Melanocyte of skin (primary cell): ENCODE measurements around the gene IL11RA. TPM values are rescaled to one million over a fixed set of nuclear protein-coding genes. Genes with fewer than 3 reads are reported as not detected.

Source experiments
- small RNA-seq, 2 donors: library from RNA; depleted of rRNA; stranded (forward); fragments of <200 nt; gene quantifications; one replicate each; pipeline ENCODE3, GENCODE V24; 2012
- total RNA-seq, 2 donors: library from RNA; depleted of rRNA; stranded (reverse); fragments of >200 nt; gene quantifications; 2 replicates each; pipeline ENCODE4 v1.2.3, GENCODE V29; 2012

The IL11RA gene
- total RNA-seq, result 10 to 100 TPM; 13.0 to 13.1 TPM

GRCh38 chr9:34651876-34652601, at the start of gene IL11RA:
Gene IL11RA, plus strand, starts transcription at chr9:34652185. Its CDS starts 3,033 bp downstream, at chr9:34655218.

GRCh38 chr9:34611811-34612787, 39.9 kb upstream of the IL11RA start, which contains the start of gene RPP25L:
Gene RPP25L, minus strand, starts transcription at chr9:34612097. Its CDS starts 801 bp downstream, at chr9:34611296.

GRCh38 chr9:34620061-34620994, 31.7 kb upstream of the IL11RA start, which contains the start of gene DCTN3:
Gene DCTN3, minus strand, starts transcription at chr9:34620495. Its CDS starts 31 bp downstream, at chr9:34620464.

DNA sequence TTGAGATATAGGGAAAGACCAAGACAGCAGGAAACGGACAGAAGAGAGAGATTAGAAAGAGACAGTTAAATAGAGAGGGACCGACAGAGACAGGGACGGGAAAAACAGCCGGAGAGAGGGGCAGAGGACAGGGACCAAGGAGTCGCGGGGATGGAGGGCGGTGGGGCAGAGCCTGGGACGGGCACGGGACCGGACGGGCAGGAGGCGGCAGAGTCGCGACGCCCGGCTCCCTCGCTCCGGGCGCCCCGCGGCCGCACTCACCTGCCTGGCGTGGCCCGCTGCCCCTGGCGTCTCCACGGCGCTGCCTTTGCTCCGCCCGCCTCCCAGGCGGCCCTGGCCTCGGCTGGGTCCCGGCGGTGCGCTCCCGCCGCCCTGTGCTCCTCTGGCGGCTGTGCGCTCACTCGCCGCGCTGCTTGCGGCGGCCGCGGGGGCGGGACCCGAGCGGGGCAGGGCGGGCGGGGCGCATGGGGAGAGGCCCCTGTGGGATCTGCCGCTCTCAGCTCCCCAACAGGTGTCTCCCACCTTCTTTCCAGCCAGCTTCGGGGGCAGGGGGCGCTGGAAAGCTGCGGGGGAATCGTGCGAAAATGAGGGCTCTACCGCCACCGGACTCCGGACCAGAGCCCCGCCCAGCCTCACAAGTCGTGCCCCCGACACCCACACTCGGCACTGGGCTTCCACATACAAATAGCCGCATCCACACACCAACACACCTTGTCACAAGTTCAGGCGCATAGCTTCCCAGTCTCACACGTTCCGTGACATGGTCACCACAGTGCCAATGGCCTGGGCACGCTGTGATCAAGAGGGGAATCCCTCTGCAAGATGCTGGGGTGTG, 23.1 kb upstream of the IL11RA start, which contains the start of gene ARID3C:
ARID3C (minus strand) TSS at position 411 of the 835 bp plus-strand sequence. CDS start 1,052 bp downstream, outside the sequence.

DNA sequence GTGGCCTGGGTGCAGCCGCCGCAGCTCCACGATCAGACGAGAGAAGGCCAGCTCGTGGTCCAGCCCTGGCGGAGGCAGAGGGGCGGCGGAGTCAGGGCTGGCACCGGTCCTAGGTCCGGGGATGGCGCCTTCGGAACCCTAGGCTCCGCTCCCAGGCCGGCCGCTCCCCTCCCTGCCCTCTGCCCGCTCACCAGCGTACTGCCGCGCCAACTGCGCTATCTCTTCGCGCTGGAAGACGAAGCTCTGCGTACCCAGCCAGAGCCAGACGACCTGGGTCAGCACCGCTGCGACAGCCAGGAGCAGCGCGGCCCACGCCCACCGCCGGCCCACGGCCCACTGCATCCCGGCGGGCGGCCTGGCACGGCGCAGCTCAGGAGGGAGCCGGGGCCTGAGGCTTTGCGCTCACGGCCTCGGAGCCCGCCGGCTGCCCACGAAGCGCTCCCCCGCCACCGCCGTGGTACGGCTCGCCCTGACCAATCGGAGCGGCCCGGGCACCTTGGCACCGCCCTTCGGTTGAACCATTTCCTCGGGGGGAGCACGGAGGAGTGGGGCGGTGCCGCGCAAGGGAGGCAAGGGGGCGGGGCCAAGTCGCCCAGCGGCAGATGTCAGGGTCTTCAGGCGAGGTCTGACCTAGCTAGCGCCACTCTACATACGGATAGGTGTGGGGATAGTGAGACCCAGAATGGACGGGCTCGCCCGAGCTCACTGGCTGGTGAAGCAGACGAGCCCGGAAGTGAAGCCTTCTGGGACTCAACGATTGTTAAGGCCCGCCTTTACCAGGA, 14.4 kb upstream of the IL11RA start, which contains the start of gene SIGMAR1:
SIGMAR1 (minus strand) TSS at position 432 of the 782 bp plus-strand sequence; CDS start at position 342, 90 bp downstream.

GRCh38 chr9:34646211-34647083, 5.5 kb upstream of the IL11RA start, which contains the start of gene GALT:
Gene GALT, plus strand, starts transcription at chr9:34646675. Its CDS starts 30 bp downstream, at chr9:34646705.

GRCh38 chr9:34662526-34663302, 10.7 kb downstream of the IL11RA start, which contains the start of gene CCL27:
Gene CCL27, minus strand, starts transcription at chr9:34662657. Its CDS starts 24 bp downstream, at chr9:34662633.

DNA sequence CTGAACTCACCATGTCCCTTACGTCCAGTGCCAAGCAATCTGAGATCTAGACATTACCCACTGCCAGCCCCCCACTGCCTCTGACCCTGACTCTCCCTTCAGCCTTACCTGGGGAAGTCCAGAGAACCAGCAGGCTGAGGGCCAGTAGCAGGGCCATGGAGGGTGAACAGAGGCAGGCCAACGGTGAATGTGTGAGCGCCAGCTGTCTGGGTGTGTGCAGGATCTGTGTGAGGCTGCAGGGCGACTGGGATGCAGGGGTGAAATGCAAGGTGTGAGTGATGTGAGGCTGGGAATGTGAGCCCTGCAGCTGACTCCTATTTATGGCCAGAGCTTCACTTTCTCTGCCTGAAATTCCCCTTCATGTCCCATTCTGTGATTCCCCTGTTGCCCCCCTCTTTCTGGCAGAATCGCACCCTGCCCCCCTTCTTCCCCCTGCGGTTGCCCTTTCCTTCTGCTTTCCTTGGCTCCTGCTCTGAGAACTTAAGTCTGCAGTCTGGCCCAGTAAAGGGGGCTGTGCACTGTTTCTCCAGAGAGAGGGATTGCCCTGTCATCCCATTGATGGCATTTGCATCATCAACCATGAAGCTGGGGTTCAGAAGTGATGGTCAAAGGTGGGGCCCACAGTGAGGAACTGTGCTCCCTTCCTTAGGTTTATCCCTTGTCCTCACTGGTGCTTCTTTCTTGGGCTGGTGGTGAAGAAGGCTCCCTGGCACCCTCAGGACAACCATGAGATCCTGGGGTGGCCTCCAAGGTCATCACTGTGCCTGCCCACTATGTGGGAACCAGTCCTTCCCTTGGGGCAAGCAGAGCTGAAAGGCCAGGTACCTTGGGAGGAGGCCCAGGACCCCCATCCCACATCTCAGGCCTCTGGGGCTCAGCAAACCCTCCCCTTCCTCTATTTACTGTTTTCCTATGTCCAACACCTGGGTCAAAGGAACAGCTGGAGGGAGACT, 39.3 kb downstream of the IL11RA start, which contains the start of gene CCL19:
CCL19 (minus strand) TSS at position 294 of the 953 bp plus-strand sequence; CDS start at position 157, 137 bp downstream.

DNA sequence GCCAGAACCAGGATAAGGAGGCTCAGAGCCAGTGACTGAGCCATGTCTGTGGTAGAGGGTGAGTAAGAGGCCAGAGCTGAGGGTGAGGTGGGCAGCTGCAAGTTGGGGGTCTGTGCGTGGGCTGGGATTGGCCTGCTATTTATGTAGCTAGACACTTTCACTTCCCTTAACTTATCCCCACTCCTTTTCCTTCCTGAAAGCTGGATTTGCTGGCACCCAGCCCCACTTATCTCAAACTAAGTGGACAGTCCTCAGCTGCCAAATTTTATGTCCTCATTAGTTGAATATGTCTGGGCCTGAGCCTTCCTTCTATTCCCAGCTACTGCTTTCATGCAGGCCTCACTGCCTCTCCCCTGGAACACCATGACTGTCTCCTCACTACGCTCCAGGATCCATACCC, 58.0 kb downstream of the IL11RA start, which contains the start of gene CCL21:
CCL21 (minus strand) TSS at position 114 of the 400 bp plus-strand sequence; CDS start at position 44, 70 bp downstream.

Small RNAs within 50 kb of the gene (small RNA-seq; reads per million reads assigned to genes)
- gene CCL27, result 0 reads per million in 2 donors

Other genes with a start within 250 kb of the IL11RA start
- gene FAM219A, start 193.6 kb upstream of the IL11RA start, total RNA-seq, result 10 to 100 TPM; 16.0 to 18.2 TPM
- not detected for gene DNAI1, start 193.4 kb upstream of the IL11RA start, total RNA-seq
- 1 to 10 TPM in 1 of 2 donors, under 1 TPM in 1; 0.67 to 1.4 TPM for gene ENHO, start 129.2 kb upstream of the IL11RA start, total RNA-seq
- gene CNTFR, start 62.5 kb upstream of the IL11RA start, total RNA-seq, result under 1 TPM in 1 of 2 donors, not detected in 1; 0.34 TPM
- 10 to 100 TPM; 15.8 to 21.3 TPM for gene RPP25L, start 40.1 kb upstream of the IL11RA start, total RNA-seq
- 10 to 100 TPM; 71.2 to 73.3 TPM for gene DCTN3, start 31.7 kb upstream of the IL11RA start, total RNA-seq
- under 1 TPM in 1 of 2 donors, not detected in 1; under 0.01 TPM for gene ARID3C, start 23.1 kb upstream of the IL11RA start, total RNA-seq
- 100 to 1,000 TPM; 132 to 213 TPM for gene SIGMAR1, start 14.4 kb upstream of the IL11RA start, total RNA-seq
- gene GALT, start 5.5 kb upstream of the IL11RA start, total RNA-seq, result 10 to 100 TPM; 63.0 to 65.6 TPM
- under 1 TPM in 1 of 2 donors, not detected in 1; 0.34 TPM for gene CCL27, start 10.5 kb downstream of the IL11RA start, total RNA-seq
- not detected for gene CCL19, start 39.1 kb downstream of the IL11RA start, total RNA-seq
- gene CCL21, start 58.0 kb downstream of the IL11RA start, total RNA-seq, result not detected